H1 (cell line): ENCODE data around the gene TRIM31. TPM values are rescaled to one million over a fixed set of nuclear protein-coding genes. Genes with fewer than 3 reads are reported as not detected.

Source experiments
- BCL11A ChIP-seq, 2 experiments: IDR thresholded peaks; one replicate each; pipeline ENCODE4 v1.6.1; 2011; ENCODE audit warnings: low read depth in 2 of 2, low read length in 2 of 2, mild to moderate bottlenecking in 2 of 2
- CBX8 ChIP-seq: fragments of 300-800, 300-1000 bp; sonication (generic); IDR thresholded peaks from 2 replicates; pipeline ENCODE4 v1.7.1; 2016; ENCODE audit warnings: low read depth, low read length, borderline replicate concordance
- CEBPB ChIP-seq: IDR thresholded peaks from 2 replicates; pipeline ENCODE4 v1.6.1; 2012; ENCODE audit warnings: low read depth, low read length
- MAFK ChIP-seq: IDR thresholded peaks from 2 replicates; pipeline ENCODE4 v1.6.1; 2012; ENCODE audit warnings: low read depth, mild to moderate bottlenecking, improper control_type of control experiment, low read length
- POLR2AphosphoS5 ChIP-seq: IDR thresholded peaks from 2 replicates; pipeline ENCODE4 v1.6.1; 2011; ENCODE audit warnings: low read depth, low read length
- RAD21 ChIP-seq, 2 experiments: IDR thresholded peaks in 1 of 2; conservative IDR thresholded peaks in 1 of 2; 2 replicates each; pipeline ENCODE4 v1.6.1; 2011; ENCODE audit warnings: low read depth in 2 of 2, low read length in 2 of 2, improper control_type of control experiment in 1 of 2, inconsistent platforms in 1 of 2, mild to moderate bottlenecking in 1 of 2, moderate library complexity in 1 of 2
- SAP30 ChIP-seq: fragments of 300-600 bp; sonication (generic); IDR thresholded peaks from 2 replicates; pipeline ENCODE4 v1.7.1; 2012; ENCODE audit warnings: low read length, moderate library complexity, mild to moderate bottlenecking, inconsistent platforms; ENCODE audit not compliant: insufficient read depth, insufficient replicate concordance
- SIN3A ChIP-seq, 2 experiments: IDR thresholded peaks in 1 of 2; conservative IDR thresholded peaks in 1 of 2; 2 replicates each; pipeline ENCODE4 v1.6.1; 2011 to 2012; ENCODE audit warnings: low read length in 2 of 2, improper control_type of control experiment in 1 of 2, low read depth in 1 of 2, mild to moderate bottlenecking in 1 of 2
- TBP ChIP-seq: IDR thresholded peaks from 2 replicates; pipeline ENCODE4 v1.6.1; 2011; ENCODE audit warnings: low read depth, low read length, improper control_type of control experiment
- polyA plus RNA-seq, 7 experiments: library from polyadenylated mRNA; depleted of rRNA in 3 of 7; stranded (reverse) in 5 of 7; unstranded in 2 of 7; fragments of >200 nt in 5 of 7; fragments of 200-250 nt in 2 of 7; gene quantifications; 1 replicate in 5 of 7; 2 replicates in 1 of 7; 4 replicates in 1 of 7; pipeline versions ENCODE4 v1.2.1 to v1.2.3, GENCODE V29; 2011 to 2013; ENCODE audit warnings: missing spikeins in 2 of 7, mixed read lengths in 2 of 7
- total RNA-seq: library from RNA; stranded (reverse); fragmentation: NEBNext Ultra II Directional; extraction: Animal tissue kit (Norgen Biotek cat#: 25700); gene quantifications from 2 replicates; pipeline ENCODE4 v1.2.1, GENCODE V29; 2021
- TF ChIP-seq, protein P1 (sequence below): fragments of 300-600 bp; sonication (generic); IDR thresholded peaks from 2 replicates; pipeline ENCODE4 v1.7.1; 2012; ENCODE audit warnings: low read length, moderate library complexity, mild to moderate bottlenecking, inconsistent platforms; ENCODE audit not compliant: insufficient replicate concordance
- TF ChIP-seq, protein P2 (sequence below): IDR thresholded peaks from 2 replicates; pipeline ENCODE4 v1.6.1; 2012; ENCODE audit warnings: inconsistent platforms

TRIM31 gene
- total and polyA plus RNA-seq, 2 of the 8 experiments (the other 6 are each of a cell fraction or from before 2014, with no cell fraction given) = not detected

DNA sequence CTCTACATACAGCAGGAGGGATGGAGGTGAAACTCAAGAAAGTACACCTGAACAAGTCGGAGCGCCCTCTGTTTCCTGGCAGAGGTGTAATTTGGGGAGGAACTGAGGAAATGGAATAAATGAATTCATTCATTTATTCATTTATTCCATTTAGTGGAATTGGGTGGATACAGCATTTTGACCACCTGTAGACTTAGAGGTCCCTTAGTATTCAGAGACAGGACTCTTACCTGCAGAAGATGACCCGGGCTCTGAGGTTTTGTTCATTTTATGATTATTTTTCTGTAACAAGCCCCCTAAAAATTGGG lies 9.1 kb downstream of the TRIM31 start (continued):
- TF ChIP-seq, protein P1, sequence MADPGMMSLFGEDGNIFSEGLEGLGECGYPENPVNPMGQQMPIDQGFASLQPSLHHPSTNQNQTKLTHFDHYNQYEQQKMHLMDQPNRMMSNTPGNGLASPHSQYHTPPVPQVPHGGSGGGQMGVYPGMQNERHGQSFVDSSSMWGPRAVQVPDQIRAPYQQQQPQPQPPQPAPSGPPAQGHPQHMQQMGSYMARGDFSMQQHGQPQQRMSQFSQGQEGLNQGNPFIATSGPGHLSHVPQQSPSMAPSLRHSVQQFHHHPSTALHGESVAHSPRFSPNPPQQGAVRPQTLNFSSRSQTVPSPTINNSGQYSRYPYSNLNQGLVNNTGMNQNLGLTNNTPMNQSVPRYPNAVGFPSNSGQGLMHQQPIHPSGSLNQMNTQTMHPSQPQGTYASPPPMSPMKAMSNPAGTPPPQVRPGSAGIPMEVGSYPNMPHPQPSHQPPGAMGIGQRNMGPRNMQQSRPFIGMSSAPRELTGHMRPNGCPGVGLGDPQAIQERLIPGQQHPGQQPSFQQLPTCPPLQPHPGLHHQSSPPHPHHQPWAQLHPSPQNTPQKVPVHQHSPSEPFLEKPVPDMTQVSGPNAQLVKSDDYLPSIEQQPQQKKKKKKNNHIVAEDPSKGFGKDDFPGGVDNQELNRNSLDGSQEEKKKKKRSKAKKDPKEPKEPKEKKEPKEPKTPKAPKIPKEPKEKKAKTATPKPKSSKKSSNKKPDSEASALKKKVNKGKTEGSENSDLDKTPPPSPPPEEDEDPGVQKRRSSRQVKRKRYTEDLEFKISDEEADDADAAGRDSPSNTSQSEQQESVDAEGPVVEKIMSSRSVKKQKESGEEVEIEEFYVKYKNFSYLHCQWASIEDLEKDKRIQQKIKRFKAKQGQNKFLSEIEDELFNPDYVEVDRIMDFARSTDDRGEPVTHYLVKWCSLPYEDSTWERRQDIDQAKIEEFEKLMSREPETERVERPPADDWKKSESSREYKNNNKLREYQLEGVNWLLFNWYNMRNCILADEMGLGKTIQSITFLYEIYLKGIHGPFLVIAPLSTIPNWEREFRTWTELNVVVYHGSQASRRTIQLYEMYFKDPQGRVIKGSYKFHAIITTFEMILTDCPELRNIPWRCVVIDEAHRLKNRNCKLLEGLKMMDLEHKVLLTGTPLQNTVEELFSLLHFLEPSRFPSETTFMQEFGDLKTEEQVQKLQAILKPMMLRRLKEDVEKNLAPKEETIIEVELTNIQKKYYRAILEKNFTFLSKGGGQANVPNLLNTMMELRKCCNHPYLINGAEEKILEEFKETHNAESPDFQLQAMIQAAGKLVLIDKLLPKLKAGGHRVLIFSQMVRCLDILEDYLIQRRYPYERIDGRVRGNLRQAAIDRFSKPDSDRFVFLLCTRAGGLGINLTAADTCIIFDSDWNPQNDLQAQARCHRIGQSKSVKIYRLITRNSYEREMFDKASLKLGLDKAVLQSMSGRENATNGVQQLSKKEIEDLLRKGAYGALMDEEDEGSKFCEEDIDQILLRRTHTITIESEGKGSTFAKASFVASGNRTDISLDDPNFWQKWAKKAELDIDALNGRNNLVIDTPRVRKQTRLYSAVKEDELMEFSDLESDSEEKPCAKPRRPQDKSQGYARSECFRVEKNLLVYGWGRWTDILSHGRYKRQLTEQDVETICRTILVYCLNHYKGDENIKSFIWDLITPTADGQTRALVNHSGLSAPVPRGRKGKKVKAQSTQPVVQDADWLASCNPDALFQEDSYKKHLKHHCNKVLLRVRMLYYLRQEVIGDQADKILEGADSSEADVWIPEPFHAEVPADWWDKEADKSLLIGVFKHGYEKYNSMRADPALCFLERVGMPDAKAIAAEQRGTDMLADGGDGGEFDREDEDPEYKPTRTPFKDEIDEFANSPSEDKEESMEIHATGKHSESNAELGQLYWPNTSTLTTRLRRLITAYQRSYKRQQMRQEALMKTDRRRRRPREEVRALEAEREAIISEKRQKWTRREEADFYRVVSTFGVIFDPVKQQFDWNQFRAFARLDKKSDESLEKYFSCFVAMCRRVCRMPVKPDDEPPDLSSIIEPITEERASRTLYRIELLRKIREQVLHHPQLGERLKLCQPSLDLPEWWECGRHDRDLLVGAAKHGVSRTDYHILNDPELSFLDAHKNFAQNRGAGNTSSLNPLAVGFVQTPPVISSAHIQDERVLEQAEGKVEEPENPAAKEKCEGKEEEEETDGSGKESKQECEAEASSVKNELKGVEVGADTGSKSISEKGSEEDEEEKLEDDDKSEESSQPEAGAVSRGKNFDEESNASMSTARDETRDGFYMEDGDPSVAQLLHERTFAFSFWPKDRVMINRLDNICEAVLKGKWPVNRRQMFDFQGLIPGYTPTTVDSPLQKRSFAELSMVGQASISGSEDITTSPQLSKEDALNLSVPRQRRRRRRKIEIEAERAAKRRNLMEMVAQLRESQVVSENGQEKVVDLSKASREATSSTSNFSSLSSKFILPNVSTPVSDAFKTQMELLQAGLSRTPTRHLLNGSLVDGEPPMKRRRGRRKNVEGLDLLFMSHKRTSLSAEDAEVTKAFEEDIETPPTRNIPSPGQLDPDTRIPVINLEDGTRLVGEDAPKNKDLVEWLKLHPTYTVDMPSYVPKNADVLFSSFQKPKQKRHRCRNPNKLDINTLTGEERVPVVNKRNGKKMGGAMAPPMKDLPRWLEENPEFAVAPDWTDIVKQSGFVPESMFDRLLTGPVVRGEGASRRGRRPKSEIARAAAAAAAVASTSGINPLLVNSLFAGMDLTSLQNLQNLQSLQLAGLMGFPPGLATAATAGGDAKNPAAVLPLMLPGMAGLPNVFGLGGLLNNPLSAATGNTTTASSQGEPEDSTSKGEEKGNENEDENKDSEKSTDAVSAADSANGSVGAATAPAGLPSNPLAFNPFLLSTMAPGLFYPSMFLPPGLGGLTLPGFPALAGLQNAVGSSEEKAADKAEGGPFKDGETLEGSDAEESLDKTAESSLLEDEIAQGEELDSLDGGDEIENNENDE = no peak
- TF ChIP-seq, protein P2, sequence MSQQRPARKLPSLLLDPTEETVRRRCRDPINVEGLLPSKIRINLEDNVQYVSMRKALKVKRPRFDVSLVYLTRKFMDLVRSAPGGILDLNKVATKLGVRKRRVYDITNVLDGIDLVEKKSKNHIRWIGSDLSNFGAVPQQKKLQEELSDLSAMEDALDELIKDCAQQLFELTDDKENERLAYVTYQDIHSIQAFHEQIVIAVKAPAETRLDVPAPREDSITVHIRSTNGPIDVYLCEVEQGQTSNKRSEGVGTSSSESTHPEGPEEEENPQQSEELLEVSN = no peak
- TF ChIP-seq MAFK (no peak), CEBPB (no peak), POLR2AphosphoS5 (no peak), SIN3A (conservative IDR thresholded peaks at IDR 0.05 in 1 of 2, IDR thresholded peaks at IDR 0.05 in 1 of 2; ENCODE audit: low read depth in 1 of 2, low read length in 2 of 2) (no peak), RAD21 (IDR thresholded peaks at IDR 0.05 in 1 of 2, conservative IDR thresholded peaks at IDR 0.05 in 1 of 2; ENCODE audit: low read depth in 2 of 2, low read length in 2 of 2) (no peak), TBP (no peak), BCL11A (IDR thresholded peaks at IDR 0.05; ENCODE audit: low read depth in 2 of 2, low read length in 2 of 2) (no peak), CBX8 (no peak), SAP30 (no peak)
